Spleen (tissue), 11 donors: ENCODE results near the gene EQTN. TPM values are rescaled to one million over a fixed set of nuclear protein-coding genes. Genes with fewer than 3 reads are reported as not detected.
A peak's percentile ranks its signal among the peaks of the same experiment; 100 is the strongest.

ENCODE experiments used
- DNase-seq: peaks from one replicate; pipeline ENCODE4 v3.0.0-alpha.2; 2020
- H3K27ac ChIP-seq, 8 donors: fragments of 200-600 bp; sonication (generic) in 7 of 8; 1 replicate in 4 of 8; 2 replicates in 4 of 8; pipeline versions ENCODE4 v1.5.0 to v1.8.0; 2016 to 2021; ENCODE audit warnings: inconsistent platforms in 4 of 8, mild to moderate bottlenecking in 4 of 8, moderate library complexity in 1 of 8
- H3K27me3 ChIP-seq, 7 donors: fragments of 200-600 bp; sonication (generic) in 6 of 7; replicated peaks in 1 of 7; 1 replicate in 4 of 7; 2 replicates in 3 of 7; pipeline versions ENCODE4 v1.5.0 to v1.8.0; 2016 to 2021; ENCODE audit warnings: inconsistent platforms in 3 of 7, mild to moderate bottlenecking in 1 of 7
- H3K36me3 ChIP-seq, 6 donors: fragments of 200-600 bp; sonication (generic) in 5 of 6; 1 replicate in 4 of 6; 2 replicates in 2 of 6; pipeline versions ENCODE4 v1.5.0 to v1.8.0; 2016 to 2021; ENCODE audit warnings: inconsistent platforms in 2 of 6
- H3K4me1 ChIP-seq, 6 donors: fragments of 200-600 bp; sonication (generic) in 5 of 6; 1 replicate in 3 of 6; 2 replicates in 3 of 6; pipeline versions ENCODE4 v1.5.0 to v1.8.0; 2016 to 2021; ENCODE audit warnings: inconsistent platforms in 3 of 6
- H3K4me3 ChIP-seq, 8 donors: fragments of 200-600 bp; sonication (generic) in 7 of 8; 1 replicate in 4 of 8; 2 replicates in 4 of 8; pipeline versions ENCODE4 v1.5.0 to v1.8.0; 2016 to 2021; ENCODE audit warnings: inconsistent platforms in 4 of 8, mild to moderate bottlenecking in 4 of 8, moderate library complexity in 2 of 8
- H3K9me3 ChIP-seq, 8 donors: fragments of 200-600 bp; sonication (generic) in 7 of 8; 1 replicate in 4 of 8; 2 replicates in 4 of 8; pipeline versions ENCODE4 v1.5.0 to v1.8.0; 2016 to 2021; ENCODE audit warnings: inconsistent platforms in 4 of 8
- POLR2A ChIP-seq, 3 donors: fragments of 450-650 bp; IDR thresholded peaks; one replicate each; pipeline ENCODE4 v1.5.1; 2017; ENCODE audit warnings: antibody characterized with exemption in 3 of 3, mild to moderate bottlenecking in 1 of 3
- POLR2AphosphoS5 ChIP-seq, 3 donors: sonication (generic); formaldehyde crosslinking; IDR thresholded peaks; one replicate each; pipeline ENCODE4 v1.5.1; 2017; ENCODE audit warnings: antibody characterized with exemption in 3 of 3
- WGBS, 5 donors: extraction: QIAGEN DNeasy Blood & Tissue Kit in 3 of 5; methylation state at CpG; one replicate each; pipeline versions ENCODE4 v1.1.5 to v1.1.7; 2013 to 2018; 5-methylcytosine and 5-hydroxymethylcytosine counted together
- intact Hi-C: fragments of 100-400 bp; cut with DNase I; formaldehyde crosslinking; loops from one replicate; pipeline ENCODE4 v1.15.0; 2023; ENCODE audit warnings: low total_unique reads
- polyA plus RNA-seq, 3 donors: library from polyadenylated mRNA; stranded (reverse); fragments of 200-250 nt; gene quantifications; one replicate each; pipeline ENCODE4 v1.2.1, GENCODE V29; 2013
- total RNA-seq, 7 donors: library from RNA; depleted of rRNA in 3 of 7; stranded (reverse); fragments of >200 nt in 3 of 7; fragmentation: NEBNext Ultra II Directional in 4 of 7; extraction: Animal tissue kit (Norgen Biotek cat#: 25700) in 4 of 7; gene quantifications; one replicate each; pipeline versions ENCODE4 v1.1.0 to v1.2.1, GENCODE V29; 2016 to 2021
- TF ChIP-seq, protein P1 (sequence below), 11 experiments: fragments of 200-600 bp in 7 of 11; fragments of 450-650 bp in 4 of 11; sonication (generic) in 4 of 11; IDR thresholded peaks in 8 of 11; conservative IDR thresholded peaks in 3 of 11; 1 replicate in 7 of 11; 2 replicates in 4 of 11; pipeline versions ENCODE4 v1.4.0 to v1.8.0; 2016 to 2021; ENCODE audit warnings: antibody characterized with exemption in 11 of 11, inconsistent platforms in 4 of 11, mild to moderate bottlenecking in 1 of 11
- donor health status: healthy with polysubstance abuse.
- donor health status: DM: no; HTN: no; CAD: no; lungs with moderate emphysema.
- donor health status: DM: no; HTN: no; CAD: no.
- donor health status: Bipolar disorder and iron deficiency.
- donor health status: healthy.
- donor health status: DM: no; HTN: no; CAD: no.
- donor health status: DM: yes; HTN: yes; CAD: no.

EQTN gene
- total and polyA plus RNA-seq, 10 donors, result 0.26 to 1.3 (median 0.35) TPM; not detected in 5

- WGBS, 5 donors, result 35 to 51% (median 44%) methylated on average over 5 of the region's 5 CpGs
- Histone ChIP-seq H3K4me1 (peaks cover 19 to 78% (median 48%) of the 10 kb centered on the region in 6 donors), H3K9me3 (no peaks in the 10 kb centered on the region), H3K27ac (peak overlapping the region in 6 of 8 donors; percentile 11 to 61 (median 42)), H3K36me3 (no peaks in the 10 kb centered on the region), H3K27me3 (no peaks in the 10 kb centered on the region), H3K4me3 (no peak overlapping the region)
- intact Hi-C loops, result no loop called here
- no peak for DNase-seq
- TF ChIP-seq, protein P1, sequence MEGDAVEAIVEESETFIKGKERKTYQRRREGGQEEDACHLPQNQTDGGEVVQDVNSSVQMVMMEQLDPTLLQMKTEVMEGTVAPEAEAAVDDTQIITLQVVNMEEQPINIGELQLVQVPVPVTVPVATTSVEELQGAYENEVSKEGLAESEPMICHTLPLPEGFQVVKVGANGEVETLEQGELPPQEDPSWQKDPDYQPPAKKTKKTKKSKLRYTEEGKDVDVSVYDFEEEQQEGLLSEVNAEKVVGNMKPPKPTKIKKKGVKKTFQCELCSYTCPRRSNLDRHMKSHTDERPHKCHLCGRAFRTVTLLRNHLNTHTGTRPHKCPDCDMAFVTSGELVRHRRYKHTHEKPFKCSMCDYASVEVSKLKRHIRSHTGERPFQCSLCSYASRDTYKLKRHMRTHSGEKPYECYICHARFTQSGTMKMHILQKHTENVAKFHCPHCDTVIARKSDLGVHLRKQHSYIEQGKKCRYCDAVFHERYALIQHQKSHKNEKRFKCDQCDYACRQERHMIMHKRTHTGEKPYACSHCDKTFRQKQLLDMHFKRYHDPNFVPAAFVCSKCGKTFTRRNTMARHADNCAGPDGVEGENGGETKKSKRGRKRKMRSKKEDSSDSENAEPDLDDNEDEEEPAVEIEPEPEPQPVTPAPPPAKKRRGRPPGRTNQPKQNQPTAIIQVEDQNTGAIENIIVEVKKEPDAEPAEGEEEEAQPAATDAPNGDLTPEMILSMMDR (IDR thresholded peaks at IDR 0.05 in 8 of 11, conservative IDR thresholded peaks at IDR 0.05 in 3 of 11), result no peak
- no peak for TF ChIP-seq POLR2AphosphoS5 (IDR thresholded peaks at IDR 0.05)
- TF ChIP-seq POLR2A (IDR thresholded peaks at IDR 0.05), result no peak
Observed at GRCh38 chr9:27337833-27338526, 41.0 kb upstream of the EQTN start.

- peaks cover 19 to 78% (median 49%) of the 10 kb centered on the region in 6 donors for H3K4me1 ChIP-seq
- no peak overlapping the region for H3K4me3 ChIP-seq
- intact Hi-C loops, result no loop called here
- H3K27me3 ChIP-seq, result no peaks in the 10 kb centered on the region
- H3K27ac ChIP-seq, result peak overlapping the region in 2 of 8 donors; percentile 53 to 61
- no peaks in the 10 kb centered on the region for H3K36me3 ChIP-seq
- no peak for TF ChIP-seq POLR2A (IDR thresholded peaks at IDR 0.05)
- TF ChIP-seq, protein P1 (IDR thresholded peaks at IDR 0.05 in 8 of 11, conservative IDR thresholded peaks at IDR 0.05 in 3 of 11), result no peak
- TF ChIP-seq POLR2AphosphoS5 (IDR thresholded peaks at IDR 0.05), result no peak
- 71 to 81% (median 78%) methylated on average over 3 of the region's 3 CpGs for WGBS, 5 donors
- DNase-seq, result no peak
- H3K9me3 ChIP-seq, result no peaks in the 10 kb centered on the region
Observed at GRCh38 chr9:27337236-27337635, 40.3 kb upstream of the EQTN start.

DNA sequence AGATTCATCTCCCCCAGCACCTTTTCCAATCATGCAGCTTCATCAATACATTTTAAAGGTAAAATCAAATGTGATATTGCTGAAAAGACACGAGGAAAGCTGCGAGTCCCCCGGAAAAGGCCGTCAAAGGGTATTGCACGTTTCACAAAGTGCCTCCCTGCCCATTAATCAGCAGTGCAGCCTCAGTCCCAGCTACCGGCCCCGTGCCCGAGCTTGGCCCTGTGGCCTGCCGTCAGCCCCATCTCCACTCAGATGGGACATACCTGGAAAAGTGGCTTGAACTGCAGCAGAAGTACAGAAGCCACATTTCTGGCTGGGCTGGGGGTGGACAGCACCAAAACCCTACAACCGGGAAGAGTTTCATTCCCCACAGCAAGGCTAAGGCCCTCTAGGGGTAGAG lies 39.9 kb upstream of the EQTN start:
- H3K4me3 ChIP-seq, result no peak overlapping the region
- no peak for DNase-seq
- no peaks in the 10 kb centered on the region for H3K27me3 ChIP-seq
- peaks cover 19 to 76% (median 46%) of the 10 kb centered on the region in 6 donors for H3K4me1 ChIP-seq
- no peaks in the 10 kb centered on the region for H3K36me3 ChIP-seq
- intact Hi-C loops, result no loop called here
- 91 to 96% (median 95%) methylated on average over 10 of the region's 10 CpGs for WGBS, 5 donors
- TF ChIP-seq, protein P1 (IDR thresholded peaks at IDR 0.05 in 8 of 11, conservative IDR thresholded peaks at IDR 0.05 in 3 of 11), result no peak
- TF ChIP-seq POLR2A (IDR thresholded peaks at IDR 0.05) (no peak), POLR2AphosphoS5 (IDR thresholded peaks at IDR 0.05) (peak in 1 of 3 donors; percentile 21)
- peak overlapping the region in 1 of 8 donors; percentile 61 for H3K27ac ChIP-seq
- no peaks in the 10 kb centered on the region for H3K9me3 ChIP-seq

DNA sequence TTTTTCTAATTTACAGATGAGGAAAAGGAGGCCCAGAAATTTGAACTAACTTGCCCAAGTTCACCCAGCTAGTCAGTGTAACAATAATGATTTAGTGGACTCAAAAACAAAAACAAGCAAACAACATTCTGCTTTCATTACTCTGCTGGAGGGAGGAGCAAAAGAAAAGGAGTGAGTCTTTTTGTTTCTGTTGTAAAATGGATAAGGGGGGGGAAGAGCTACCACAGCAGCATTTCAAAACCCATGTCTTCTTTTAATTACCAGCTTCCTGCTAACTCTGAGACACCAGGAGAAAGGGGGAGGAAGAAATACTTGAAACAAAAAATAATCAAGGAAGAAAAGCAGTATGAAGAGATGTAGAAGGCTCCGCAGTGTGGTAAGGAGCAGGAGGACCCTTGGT lies 39.2 kb upstream of the EQTN start:
- DNase-seq, result no peak
- no peaks in the 10 kb centered on the region for H3K9me3 ChIP-seq
- TF ChIP-seq POLR2AphosphoS5 (IDR thresholded peaks at IDR 0.05) (no peak), POLR2A (IDR thresholded peaks at IDR 0.05) (no peak)
- TF ChIP-seq, protein P1 (IDR thresholded peaks at IDR 0.05 in 8 of 11, conservative IDR thresholded peaks at IDR 0.05 in 3 of 11), result no peak
- H3K36me3 ChIP-seq, result no peaks in the 10 kb centered on the region
- no peak overlapping the region for H3K4me3 ChIP-seq
- peaks cover 19 to 68% (median 42%) of the 10 kb centered on the region in 6 donors for H3K4me1 ChIP-seq
- H3K27me3 ChIP-seq, result no peaks in the 10 kb centered on the region
- H3K27ac ChIP-seq, result no peak overlapping the region
- intact Hi-C loops, result no loop called here
- WGBS, 5 donors, result 90 to 97% (median 92%) methylated on average over 1 of the region's 1 CpG
